HepG2 (cell line): ENCODE data around the gene KRTCAP2. TPM values are rescaled to one million over a fixed set of nuclear protein-coding genes. Genes with fewer than 3 reads are reported as not detected.

ENCODE experiments used
- AGO2 ChIP-seq: fragments of 200-400 bp; formaldehyde crosslinking; optimal IDR thresholded peaks from 2 replicates; pipeline ENCODE3; 2017; ENCODE audit warnings: mild to moderate bottlenecking, low read depth, low read length, moderate library complexity
- BHLHE40 ChIP-seq: IDR thresholded peaks from 2 replicates; pipeline ENCODE4 v1.6.1; 2011; ENCODE audit warnings: low read length, improper control_type of control experiment
- BRD4 ChIP-seq: sonication (generic); formaldehyde crosslinking; IDR thresholded peaks from 2 replicates; pipeline ENCODE4 v1.4.0; 2020; ENCODE audit warnings: missing genetic modification reagents
- HES4 ChIP-seq: sonication (generic); formaldehyde crosslinking; IDR thresholded peaks from 2 replicates; pipeline ENCODE4 v1.9.0; 2021; ENCODE audit warnings: mild to moderate bottlenecking, missing genetic modification reagents, borderline replicate concordance
- HIC2 ChIP-seq: sonication (generic); formaldehyde crosslinking; IDR thresholded peaks from 2 replicates; pipeline ENCODE4 v1.9.0; 2022; ENCODE audit warnings: low read depth, missing genetic modification reagents
- ISX ChIP-seq: sonication (generic); formaldehyde crosslinking; conservative IDR thresholded peaks from 2 replicates; pipeline ENCODE4 v1.5.0; 2020; ENCODE audit warnings: missing genetic modification reagents
- KLF16 ChIP-seq, 2 experiments: sonication (generic) in 1 of 2; formaldehyde crosslinking in 1 of 2; IDR thresholded peaks; 2 replicates each; pipeline versions ENCODE4 v1.6.1 to v1.8.0; 2016 to 2023; ENCODE audit warnings: missing genetic modification reagents in 2 of 2, missing compliant biosample characterization in 1 of 2
- KMT2A ChIP-seq: sonication (generic); formaldehyde crosslinking; IDR thresholded peaks from 2 replicates; pipeline ENCODE4 v1.4.0; 2020; ENCODE audit warnings: missing genetic modification reagents
- SP5 ChIP-seq: IDR thresholded peaks from 2 replicates; pipeline ENCODE4 v1.6.1; 2016; ENCODE audit warnings: low read depth, borderline replicate concordance
- ZC3H4 ChIP-seq: sonication (generic); formaldehyde crosslinking; IDR thresholded peaks from 2 replicates; pipeline ENCODE4 v1.4.0; 2020; ENCODE audit warnings: missing genetic modification reagents, borderline replicate concordance
- ZHX1 ChIP-seq: sonication (generic); formaldehyde crosslinking; IDR thresholded peaks from 2 replicates; pipeline ENCODE4 v1.8.1; 2022; ENCODE audit warnings: low read depth, mild to moderate bottlenecking, missing genetic modification reagents
- ZMAT5 ChIP-seq: sonication (generic); formaldehyde crosslinking; IDR thresholded peaks from 2 replicates; pipeline ENCODE4 v1.5.0; 2020; ENCODE audit warnings: mild to moderate bottlenecking, low read depth, missing genetic modification reagents, borderline replicate concordance
- ZNF138 ChIP-seq: sonication (generic); formaldehyde crosslinking; IDR thresholded peaks from 2 replicates; pipeline ENCODE4 v1.5.0; 2020; ENCODE audit warnings: mild to moderate bottlenecking, low read depth, missing genetic modification reagents
- ZNF143 ChIP-seq: sonication (generic); formaldehyde crosslinking; IDR thresholded peaks from 2 replicates; pipeline ENCODE4 v1.4.0; 2020; ENCODE audit warnings: missing genetic modification reagents
- ZNF225 ChIP-seq: sonication (generic); formaldehyde crosslinking; IDR thresholded peaks from 2 replicates; pipeline ENCODE4 v1.4.0; 2020; ENCODE audit warnings: mild to moderate bottlenecking, missing genetic modification reagents
- ZNF253 ChIP-seq: sonication (generic); formaldehyde crosslinking; IDR thresholded peaks from 2 replicates; pipeline ENCODE4 v1.8.0; 2022; ENCODE audit warnings: mild to moderate bottlenecking, missing genetic modification reagents, borderline replicate concordance
- ZNF276 ChIP-seq: sonication (generic); formaldehyde crosslinking; IDR thresholded peaks from 2 replicates; pipeline ENCODE4 v1.4.0; 2020; ENCODE audit warnings: mild to moderate bottlenecking, low read depth, missing genetic modification reagents
- ZNF441 ChIP-seq: sonication (generic); formaldehyde crosslinking; IDR thresholded peaks from 2 replicates; pipeline ENCODE4 v1.7.0; 2021; ENCODE audit warnings: missing genetic modification reagents, borderline replicate concordance
- ZNF510 ChIP-seq: sonication (generic); formaldehyde crosslinking; IDR thresholded peaks from 2 replicates; pipeline ENCODE4 v1.4.0; 2020; ENCODE audit warnings: low read depth, mild to moderate bottlenecking, missing genetic modification reagents
- ZNF615 ChIP-seq: sonication (generic); formaldehyde crosslinking; IDR thresholded peaks from 2 replicates; pipeline ENCODE4 v1.5.0; 2020; ENCODE audit warnings: mild to moderate bottlenecking, missing genetic modification reagents, borderline replicate concordance
- ZNF879 ChIP-seq: sonication (generic); formaldehyde crosslinking; IDR thresholded peaks from 2 replicates; pipeline ENCODE4 v1.8.1; 2023; ENCODE audit warnings: missing genetic modification reagents
- ZSCAN31 ChIP-seq: sonication (generic); formaldehyde crosslinking; IDR thresholded peaks from 2 replicates; pipeline ENCODE4 v1.5.0; 2020; ENCODE audit warnings: low read depth, mild to moderate bottlenecking, missing genetic modification reagents
- polyA plus RNA-seq, 8 experiments: library from polyadenylated mRNA; depleted of rRNA in 3 of 8; stranded (reverse) in 7 of 8; unstranded in 1 of 8; fragments of >200 nt; fragmentation: Illumina TruSeq in 4 of 8; extraction: Trizol in 4 of 8; gene quantifications; 2 replicates each; pipeline versions ENCODE4 v1.2.1 to v1.2.3, GENCODE V29; 2011 to 2016; ENCODE audit warnings: low read depth in 4 of 8, missing spikeins in 1 of 8, mixed read lengths in 1 of 8; ENCODE audit not compliant: insufficient read depth in 1 of 8
- total RNA-seq, 5 experiments: library from RNA; depleted of rRNA; stranded (reverse); fragments of >200 nt; fragmentation: Illumina TruSeq; extraction: Trizol; gene quantifications; 2 replicates each; pipeline ENCODE4 v1.2.3, GENCODE V29; 2016; ENCODE audit warnings: low read depth in 1 of 5

Gene KRTCAP2
- total and polyA plus RNA-seq, 2 of the 13 experiments (the other 11 are each of a cell fraction or from before 2014, with no cell fraction given) = 77.3 to 79.4 TPM

GRCh38 chr1:155127967-155128754 lies 44.9 kb downstream of the KRTCAP2 start (continued):
- TF ChIP-seq ZHX1 (no peak), ZC3H4 (CRISPR knock-in tag) (peak; percentile 34), BHLHE40 (no peak), AGO2 (peak; percentile 93), ZNF143 (0 out of 2 replicates have a peak, but pooled peaks have one; percentile 9), ZSCAN31 (CRISPR knock-in tag) (0 out of 2 replicates have a peak, but pooled peaks have one; percentile 2), HIC2 (CRISPR knock-in tag) (no peak), BRD4 (CRISPR knock-in tag) (no peak), HES4 (CRISPR knock-in tag) (peak; percentile 4; the same call in 1 of the 2 replicates), ZNF615 (CRISPR knock-in tag) (peak; percentile 16; the same call in 1 of the 2 replicates), KLF16 (CRISPR knock-in tag; IDR thresholded peaks at IDR 0.05) (0 out of 4 replicates have a peak, but pooled peaks of 1 of the 2 experiments have one; percentile 3), ISX (CRISPR knock-in tag) (no peak), ZNF276 (0 out of 2 replicates have a peak, but pooled peaks have one; percentile 70), KMT2A (CRISPR knock-in tag) (no peak), ZNF510 (CRISPR knock-in tag) (no peak), ZNF138 (no peak), ZNF441 (CRISPR knock-in tag) (0 out of 2 replicates have a peak, but pooled peaks have one; percentile 6), ZNF225 (CRISPR knock-in tag) (no peak), ZNF879 (CRISPR knock-in tag) (no peak), ZNF253 (CRISPR knock-in tag) (peak; percentile 35; the same call in 1 of the 2 replicates), SP5 (CRISPR knock-in tag) (no peak), ZMAT5 (CRISPR knock-in tag) (no peak)
